ENCODE measurements around the gene NPIPB13. TPM values are rescaled to one million over a fixed set of nuclear protein-coding genes. Genes with fewer than 3 reads are reported as not detected.
"Not testable (repeated sequence)": the region's sequence is repeated elsewhere in the genome, so short reads cannot be mapped to it uniquely, and the experiment has no call there.

The NPIPB13 gene
- total and polyA plus RNA-seq, 4 donors, result 0.70 to 1.5 (median 1.4) TPM

DNA sequence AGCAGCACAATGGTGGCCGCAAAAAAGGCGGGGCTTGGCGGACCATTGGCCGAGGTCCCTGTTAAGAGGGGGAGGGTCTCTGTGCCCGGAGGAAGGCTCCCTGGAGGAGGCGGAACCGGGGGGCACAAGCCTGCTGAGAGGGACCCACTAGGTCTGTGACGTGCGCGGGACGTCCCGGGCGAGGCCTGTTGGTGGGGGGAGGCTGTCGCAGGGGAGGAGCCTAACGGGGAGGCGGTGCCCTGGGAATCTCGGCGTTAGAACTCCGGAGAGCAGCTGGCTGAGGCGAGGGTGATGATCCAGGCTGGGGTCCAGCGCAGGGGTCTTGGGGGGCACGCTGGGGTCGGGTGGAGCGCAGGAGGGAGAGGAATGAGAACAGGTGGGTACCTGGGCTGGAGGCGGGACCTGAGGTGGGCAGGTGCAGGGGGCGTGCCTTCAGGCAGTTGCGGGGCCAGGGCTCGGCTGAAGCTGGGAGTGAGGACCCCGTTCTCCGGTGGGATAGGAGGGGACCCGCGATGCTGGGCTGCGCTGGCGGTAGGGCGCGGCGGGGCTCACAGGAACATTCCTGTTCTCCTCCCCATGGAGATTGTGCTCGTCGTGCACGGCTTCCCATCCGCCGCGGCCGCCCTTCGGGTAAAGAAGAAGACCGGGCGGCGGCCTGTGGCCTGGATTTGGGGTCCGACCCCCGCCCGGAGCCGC lies 42.6 kb downstream of the NPIPB13 start:
- H3K4me1 ChIP-seq (ENCODE audit: control insufficient read depth in 4 of 4, insufficient read depth in 4 of 4, low read length in 3 of 4); H3K27me3 ChIP-seq (ENCODE audit: control insufficient read depth in 4 of 4, insufficient read depth in 4 of 4, low read length in 3 of 4); H3K9ac ChIP-seq (ENCODE audit: low read depth in 1 of 2, low read length in 2 of 2); DNase-seq (ENCODE audit: low spot score); H3K9me3 ChIP-seq (ENCODE audit: control insufficient read depth in 4 of 4, low read length in 3 of 4); H3K36me3 ChIP-seq (ENCODE audit: control insufficient read depth in 4 of 4, insufficient read depth in 3 of 4, low read depth in 1 of 4, low read length in 3 of 4); H3K27ac ChIP-seq (ENCODE audit: low read depth in 1 of 2, low read length in 2 of 2): not testable (repeated sequence)
- WGBS, result 5% methylated on average over 20 of the region's 52 CpGs
- peak overlapping the region in 1 of 3 donors; percentile 40 for H3K4me3 ChIP-seq (ENCODE audit: low read depth in 1 of 3, low read length in 3 of 3)

DNA sequence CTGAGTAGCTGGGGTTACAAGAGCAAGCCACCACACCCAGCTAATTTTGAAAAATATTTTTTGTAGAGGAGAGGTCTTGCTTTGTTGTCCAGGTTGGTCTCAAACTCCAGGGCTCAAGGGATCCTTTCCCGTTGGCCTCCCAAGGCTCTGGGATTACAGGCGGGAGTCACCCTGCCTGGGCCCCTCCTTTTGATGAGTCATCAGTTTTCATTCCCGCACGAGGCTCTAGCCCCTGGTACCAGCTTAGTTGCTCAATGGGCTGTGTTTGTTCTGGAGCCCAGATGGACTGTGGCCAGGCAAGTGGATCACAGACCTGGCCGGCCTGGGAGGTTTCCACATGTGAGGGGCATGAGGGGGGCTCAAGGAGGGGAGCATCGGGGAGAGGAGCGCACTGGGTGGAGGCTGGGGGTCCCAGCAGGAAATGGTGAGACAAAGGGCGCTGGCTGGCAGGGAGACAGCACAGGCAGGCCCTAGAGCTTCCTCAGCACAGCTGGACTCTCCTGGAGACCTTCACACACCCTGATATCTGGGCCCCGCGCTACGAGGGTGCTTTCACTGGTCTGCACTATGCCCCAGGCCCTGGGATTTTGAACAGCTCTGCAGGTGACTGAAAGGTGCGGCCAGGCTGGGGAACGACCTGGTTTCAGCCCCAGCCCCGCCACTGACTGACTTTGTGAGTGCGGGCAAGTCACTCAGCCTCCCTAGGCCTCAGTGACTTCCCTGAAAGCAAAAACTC lies 48.5 kb downstream of the NPIPB13 start:
- WGBS, result no CpG with 5 or more reads among the region's 15 CpGs
- not testable (repeated sequence) for H3K9ac ChIP-seq (ENCODE audit: low read depth in 1 of 2, low read length in 2 of 2); H3K9me3 ChIP-seq (ENCODE audit: control insufficient read depth in 4 of 4, low read length in 3 of 4); H3K27ac ChIP-seq (ENCODE audit: low read depth in 1 of 2, low read length in 2 of 2); H3K36me3 ChIP-seq (ENCODE audit: control insufficient read depth in 4 of 4, insufficient read depth in 3 of 4, low read depth in 1 of 4, low read length in 3 of 4); DNase-seq (ENCODE audit: low spot score); H3K27me3 ChIP-seq (ENCODE audit: control insufficient read depth in 4 of 4, insufficient read depth in 4 of 4, low read length in 3 of 4); H3K4me1 ChIP-seq (ENCODE audit: control insufficient read depth in 4 of 4, insufficient read depth in 4 of 4, low read length in 3 of 4); H3K4me3 ChIP-seq (ENCODE audit: low read depth in 1 of 3, low read length in 3 of 3)

DNA sequence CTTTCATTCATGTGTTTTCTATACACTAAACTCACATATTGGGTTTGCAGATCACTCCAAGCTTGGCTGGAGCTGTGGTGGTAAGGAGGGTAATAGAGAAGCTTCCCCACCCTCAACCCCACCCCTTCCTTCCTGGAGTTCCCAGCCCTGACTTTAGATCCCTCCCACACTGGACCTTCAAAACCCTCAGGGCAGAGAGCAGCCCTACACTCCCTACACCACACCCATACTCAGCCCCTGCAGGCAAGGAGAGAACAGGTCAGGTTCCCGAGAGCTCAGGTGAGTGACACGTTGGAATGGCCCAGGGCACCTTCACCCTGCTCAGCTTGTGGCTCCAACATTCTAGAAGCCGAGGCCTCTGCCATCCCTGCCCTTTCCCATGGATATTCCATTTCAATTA lies 49.2 kb downstream of the NPIPB13 start, which contains the start of gene SULT1A3:
Gene SULT1A3, plus strand, starts transcription at position 207 of the 400 bp plus-strand sequence. CDS start 1,474 bp downstream, outside the sequence.
- DNase-seq (ENCODE audit: low spot score); H3K4me1 ChIP-seq (ENCODE audit: control insufficient read depth in 4 of 4, insufficient read depth in 4 of 4, low read length in 3 of 4); H3K9me3 ChIP-seq (ENCODE audit: control insufficient read depth in 4 of 4, low read length in 3 of 4); H3K4me3 ChIP-seq (ENCODE audit: low read depth in 1 of 3, low read length in 3 of 3); H3K27ac ChIP-seq (ENCODE audit: low read depth in 1 of 2, low read length in 2 of 2); H3K9ac ChIP-seq (ENCODE audit: low read depth in 1 of 2, low read length in 2 of 2); H3K36me3 ChIP-seq (ENCODE audit: control insufficient read depth in 4 of 4, insufficient read depth in 3 of 4, low read depth in 1 of 4, low read length in 3 of 4); H3K27me3 ChIP-seq (ENCODE audit: control insufficient read depth in 4 of 4, insufficient read depth in 4 of 4, low read length in 3 of 4): not testable (repeated sequence)
- WGBS, result no CpG with 5 or more reads among the region's 3 CpGs

Small RNA genes lying within 50 kb of the gene (small RNA-seq; reads per million reads assigned to genes)
- gene AC106782.4, result not detected

Other genes with a start within 250 kb of the NPIPB13 start
- gene DOC2A, start 237.5 kb downstream of the NPIPB13 start, total RNA-seq, result under 1 TPM in 1 of 2 donors, not detected in 1; 0.17 TPM
- under 1 TPM; 0.09 to 0.22 TPM for gene DOC2A, start 237.5 kb downstream of the NPIPB13 start, polyA plus RNA-seq
- gene C16orf92, start 225.3 kb downstream of the NPIPB13 start, total RNA-seq, result not detected
- gene C16orf92, start 225.3 kb downstream of the NPIPB13 start, polyA plus RNA-seq, result not detected
- under 1 TPM in 1 of 2 donors, not detected in 1; 0.65 TPM for gene TLCD3B, start 217.2 kb downstream of the NPIPB13 start, total RNA-seq
- under 1 TPM in 1 of 2 donors, not detected in 1; 0.05 TPM for gene TLCD3B, start 217.2 kb downstream of the NPIPB13 start, polyA plus RNA-seq
- 10 to 100 TPM; 96.8 to 99.3 TPM for gene ALDOA, start 182.7 kb downstream of the NPIPB13 start, total RNA-seq
- 100 to 1,000 TPM; 142 to 251 TPM for gene ALDOA, start 182.7 kb downstream of the NPIPB13 start, polyA plus RNA-seq
- 10 to 100 TPM; 49.7 to 68.7 TPM for gene PPP4C, start 172.5 kb downstream of the NPIPB13 start, total RNA-seq
- 10 to 100 TPM; 56.3 to 79.6 TPM for gene PPP4C, start 172.5 kb downstream of the NPIPB13 start, polyA plus RNA-seq
- gene TBX6, start 156.6 kb downstream of the NPIPB13 start, total RNA-seq, result under 1 TPM; 0.09 to 0.25 TPM
- gene TBX6, start 156.6 kb downstream of the NPIPB13 start, polyA plus RNA-seq, result under 1 TPM; 0.10 to 0.26 TPM
- gene YPEL3, start 152.3 kb downstream of the NPIPB13 start, total RNA-seq, result 10 to 100 TPM; 10.5 to 42.7 TPM
- gene YPEL3, start 152.3 kb downstream of the NPIPB13 start, polyA plus RNA-seq, result 10 to 100 TPM; 19.7 to 29.2 TPM
- under 1 TPM; 0.42 to 0.67 TPM for gene GDPD3, start 134.9 kb downstream of the NPIPB13 start, total RNA-seq
- under 1 TPM; 0.43 to 0.71 TPM for gene GDPD3, start 134.9 kb downstream of the NPIPB13 start, polyA plus RNA-seq
- 1 to 10 TPM; 3.7 to 8.7 TPM for gene MAPK3, start 125.3 kb downstream of the NPIPB13 start, total RNA-seq
- 10 to 100 TPM in 1 of 2 donors, 1 to 10 TPM in 1; 7.5 to 18.6 TPM for gene MAPK3, start 125.3 kb downstream of the NPIPB13 start, polyA plus RNA-seq
- gene CORO1A, start 64.9 kb downstream of the NPIPB13 start, total RNA-seq, result 10 to 100 TPM; 12.7 to 26.7 TPM
- 10 to 100 TPM in 1 of 2 donors, 1 to 10 TPM in 1; 6.0 to 16.7 TPM for gene CORO1A, start 64.9 kb downstream of the NPIPB13 start, polyA plus RNA-seq
- 10 to 100 TPM; 21.2 to 79.8 TPM for gene BOLA2B, start 54.8 kb downstream of the NPIPB13 start, total RNA-seq
- gene BOLA2B, start 54.8 kb downstream of the NPIPB13 start, polyA plus RNA-seq, result 10 to 100 TPM; 47.6 to 66.0 TPM
- gene SLX1A, start 54.6 kb downstream of the NPIPB13 start, total RNA-seq, result 10 to 100 TPM; 37.1 to 37.9 TPM
- gene SLX1A, start 54.6 kb downstream of the NPIPB13 start, polyA plus RNA-seq, result 10 to 100 TPM; 46.1 to 55.2 TPM
- 1 to 10 TPM; 2.8 to 9.4 TPM for gene SULT1A3, start 49.2 kb downstream of the NPIPB13 start, total RNA-seq
- 10 to 100 TPM; 12.6 to 13.8 TPM for gene SULT1A3, start 49.2 kb downstream of the NPIPB13 start, polyA plus RNA-seq
- 10 to 100 TPM; 10.0 TPM for gene CD2BP2, start 106.8 kb upstream of the NPIPB13 start, total RNA-seq
- 10 to 100 TPM; 13.4 to 15.4 TPM for gene CD2BP2, start 106.8 kb upstream of the NPIPB13 start, polyA plus RNA-seq
- 10 to 100 TPM; 16.1 to 16.5 TPM for gene TBC1D10B, start 122.0 kb upstream of the NPIPB13 start, total RNA-seq
- gene TBC1D10B, start 122.0 kb upstream of the NPIPB13 start, polyA plus RNA-seq, result 1 to 10 TPM; 3.6 to 9.2 TPM
- gene MYL11, start 126.3 kb upstream of the NPIPB13 start, total RNA-seq, result under 1 TPM in 1 of 2 donors, not detected in 1; 0.70 TPM
- not detected for gene MYL11, start 126.3 kb upstream of the NPIPB13 start, polyA plus RNA-seq
- 1 to 10 TPM in 1 of 2 donors, under 1 TPM in 1; 0.42 to 1.0 TPM for gene SEPTIN1, start 134.1 kb upstream of the NPIPB13 start, total RNA-seq
- 1 to 10 TPM; 1.4 to 2.8 TPM for gene SEPTIN1, start 134.1 kb upstream of the NPIPB13 start, polyA plus RNA-seq
- gene ZNF48, start 146.9 kb upstream of the NPIPB13 start, total RNA-seq, result 1 to 10 TPM; 3.2 to 4.7 TPM
- gene ZNF48, start 146.9 kb upstream of the NPIPB13 start, polyA plus RNA-seq, result 1 to 10 TPM; 2.3 to 3.0 TPM
- 1 to 10 TPM; 2.6 to 8.0 TPM for gene ZNF771, start 159.1 kb upstream of the NPIPB13 start, total RNA-seq
- gene ZNF771, start 159.1 kb upstream of the NPIPB13 start, polyA plus RNA-seq, result 1 to 10 TPM; 5.2 to 5.3 TPM
- gene DCTPP1, start 181.6 kb upstream of the NPIPB13 start, total RNA-seq, result 10 to 100 TPM in 1 of 2 donors, 1 to 10 TPM in 1; 6.0 to 12.0 TPM
- 10 to 100 TPM; 18.1 to 18.8 TPM for gene DCTPP1, start 181.6 kb upstream of the NPIPB13 start, polyA plus RNA-seq
- 100 to 1,000 TPM in 1 of 2 donors, 10 to 100 TPM in 1; 50.1 to 122 TPM for gene SEPHS2, start 197.4 kb upstream of the NPIPB13 start, total RNA-seq
- gene SEPHS2, start 197.4 kb upstream of the NPIPB13 start, polyA plus RNA-seq, result 100 to 1,000 TPM; 143 to 241 TPM
- gene ITGAL, start 224.3 kb upstream of the NPIPB13 start, total RNA-seq, result 10 to 100 TPM in 1 of 2 donors, 1 to 10 TPM in 1; 9.4 to 11.8 TPM
- 1 to 10 TPM; 4.3 to 4.4 TPM for gene ITGAL, start 224.3 kb upstream of the NPIPB13 start, polyA plus RNA-seq

Measured in liver (tissue), 10 donors.